Measurements from ENCODE around the gene SUSD1. TPM values are rescaled to one million over a fixed set of nuclear protein-coding genes. Genes with fewer than 3 reads are reported as not detected.

SUSD1 gene
- total RNA-seq, 2 experiments from 2014 or later, result 8.3 to 8.7 TPM

- H3K4me1 Mint-ChIP-seq, result peaks cover 32% of the 10 kb centered on the region
- H3K4me3 Mint-ChIP-seq, result no peak overlapping the region
- POLR2A ChIA-PET, result no interaction called here
- H3K27me3 Mint-ChIP-seq, result no peaks in the 10 kb centered on the region
- DNase-seq, result no peak
- H3K9me3 Mint-ChIP-seq, result peaks cover 7% of the 10 kb centered on the region
- no peak overlapping the region for H3K27ac Mint-ChIP-seq
- no peak for ATAC-seq (ENCODE audit: low read depth)
- peaks cover 40% of the 10 kb centered on the region for H3K36me3 Mint-ChIP-seq
Measured at GRCh38 chr9:112041536-112042243, 133.4 kb downstream of the SUSD1 start.

DNA sequence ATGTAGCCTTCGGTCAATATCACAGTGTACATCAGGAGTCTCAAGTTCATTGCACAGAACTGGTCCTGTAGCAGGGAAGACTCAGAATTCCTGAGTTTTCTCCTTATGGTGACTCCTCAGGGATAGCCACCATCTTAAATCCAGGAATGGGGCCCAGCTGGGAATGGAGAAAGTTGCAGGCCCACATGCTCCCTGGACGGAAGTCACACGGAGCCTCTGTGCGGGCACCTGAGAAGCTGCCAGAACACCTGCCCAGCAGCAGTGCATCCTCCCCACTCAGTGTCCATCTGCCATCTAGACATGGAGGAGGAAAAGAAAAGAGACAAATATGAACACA is 133.9 kb downstream of the SUSD1 start:
- no peak overlapping the region for H3K4me3 Mint-ChIP-seq
- no peaks in the 10 kb centered on the region for H3K27me3 Mint-ChIP-seq
- peaks cover 32% of the 10 kb centered on the region for H3K4me1 Mint-ChIP-seq
- DNase-seq, result no peak
- no peak for ATAC-seq (ENCODE audit: low read depth)
- POLR2A ChIA-PET, result no interaction called here
- H3K27ac Mint-ChIP-seq, result no peak overlapping the region
- peaks cover 40% of the 10 kb centered on the region for H3K36me3 Mint-ChIP-seq
- H3K9me3 Mint-ChIP-seq, result peaks cover 7% of the 10 kb centered on the region

DNA sequence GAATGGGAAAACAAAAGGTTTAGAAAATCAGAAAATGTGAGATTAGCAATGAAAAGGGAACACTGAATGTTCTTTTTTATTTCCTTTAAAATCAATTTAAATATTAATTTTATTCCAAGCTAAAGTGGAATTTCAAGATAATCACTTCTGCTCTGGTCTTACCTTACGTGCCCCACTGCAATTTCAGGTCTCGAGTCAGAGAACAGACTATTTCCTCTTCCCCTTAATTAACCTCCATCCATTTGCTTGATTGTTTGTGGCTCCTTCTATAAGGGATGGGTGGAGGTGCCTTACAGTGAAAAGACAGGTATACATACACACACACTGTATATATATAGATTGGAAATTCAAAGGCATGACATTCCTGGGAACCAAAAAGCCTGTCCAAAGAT is 137.1 kb downstream of the SUSD1 start:
- POLR2A ChIA-PET, result interaction anchor here (1.0 to 2.5 kb wide), 2 partner anchors 30 to 141 kb away, joined by 3 to 10 read pairs; partner anchors contain the start of gene UGCG
- Mint-ChIP-seq H3K4me3 (peak overlapping the region; percentile 75), H3K27me3 (no peaks in the 10 kb centered on the region), H3K4me1 (peaks cover 54% of the 10 kb centered on the region), H3K27ac (peak overlapping the region; percentile 87), H3K9me3 (peaks cover 2% of the 10 kb centered on the region), H3K36me3 (peaks cover 42% of the 10 kb centered on the region)
- ATAC-seq (ENCODE audit: low read depth) (peak; percentile 59), DNase-seq (no peak)

DNA sequence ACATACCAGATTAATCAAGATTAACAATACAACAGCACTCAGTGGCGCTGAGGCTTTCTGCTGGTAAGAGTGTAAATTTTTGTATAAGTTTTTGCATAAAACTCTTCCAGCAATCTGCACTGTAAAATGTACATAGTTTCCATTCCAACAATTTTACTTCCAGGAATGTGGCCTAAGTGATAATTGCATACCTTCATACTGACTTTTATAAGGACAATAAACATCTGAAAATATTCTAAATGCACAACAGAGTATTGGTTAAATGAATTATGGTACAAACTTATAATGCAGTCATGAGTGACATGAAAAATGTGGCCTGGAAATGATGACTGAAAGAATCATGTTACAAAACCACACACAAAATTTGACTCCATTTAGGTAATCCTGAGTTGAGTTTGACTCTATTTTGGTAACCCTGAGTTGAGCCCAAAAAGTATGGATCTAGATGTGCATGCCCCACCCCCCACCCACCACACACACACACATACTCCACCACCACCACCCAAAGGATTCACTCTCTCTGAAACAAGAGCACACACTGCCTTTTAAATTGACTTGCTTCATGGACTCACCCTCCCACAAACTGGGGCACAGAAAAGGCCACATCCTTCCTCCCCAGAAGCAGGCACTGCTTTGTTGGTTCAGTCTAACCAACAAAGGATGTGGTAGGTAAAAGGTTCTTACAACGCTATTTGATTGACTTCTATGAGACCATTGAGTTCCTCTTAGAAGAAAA is 137.6 kb downstream of the SUSD1 start:
- Mint-ChIP-seq H3K9me3 (peaks cover 2% of the 10 kb centered on the region), H3K4me3 (peak overlapping the region; percentile 33), H3K36me3 (peaks cover 42% of the 10 kb centered on the region), H3K4me1 (peaks cover 56% of the 10 kb centered on the region), H3K27me3 (no peaks in the 10 kb centered on the region), H3K27ac (peak overlapping the region; percentile 87)
- ATAC-seq (ENCODE audit: low read depth) (peak; percentile 95), DNase-seq (peak; percentile 69)
- POLR2A ChIA-PET, result interaction anchor here (1.0 to 2.5 kb wide), 2 partner anchors 31 to 141 kb away, joined by 3 to 10 read pairs; partner anchors contain the start of gene UGCG

- POLR2A ChIA-PET, result interaction anchor here (0.6 to 1.3 kb wide), 3 partner anchors 99 to 139 kb away, joined by 3 to 6 read pairs (median 4); partner anchors contain the start of gene UGCG
- Mint-ChIP-seq H3K4me1 (peaks cover 58% of the 10 kb centered on the region), H3K27ac (peak overlapping the region; percentile 24), H3K27me3 (no peaks in the 10 kb centered on the region), H3K9me3 (no peaks in the 10 kb centered on the region), H3K4me3 (no peak overlapping the region), H3K36me3 (peaks cover 33% of the 10 kb centered on the region)
- no peak for DNase-seq
- no peak for ATAC-seq (ENCODE audit: low read depth)
Measured at GRCh38 chr9:112035166-112035826, 139.8 kb downstream of the SUSD1 start.

- DNase-seq, result no peak
- no peak for ATAC-seq (ENCODE audit: low read depth)
- no peaks in the 10 kb centered on the region for H3K9me3 Mint-ChIP-seq
- H3K27ac Mint-ChIP-seq, result no peak overlapping the region
- POLR2A ChIA-PET, result interaction anchor here (1.7 kb wide), 1 partner anchor 137 kb away, joined by 5 read pairs; the partner anchor contains the start of gene UGCG
- H3K27me3 Mint-ChIP-seq, result no peaks in the 10 kb centered on the region
- no peak overlapping the region for H3K4me3 Mint-ChIP-seq
- H3K4me1 Mint-ChIP-seq, result peaks cover 59% of the 10 kb centered on the region
- H3K36me3 Mint-ChIP-seq, result peaks cover 32% of the 10 kb centered on the region
Measured at GRCh38 chr9:112034216-112034611, 140.9 kb downstream of the SUSD1 start.

DNA sequence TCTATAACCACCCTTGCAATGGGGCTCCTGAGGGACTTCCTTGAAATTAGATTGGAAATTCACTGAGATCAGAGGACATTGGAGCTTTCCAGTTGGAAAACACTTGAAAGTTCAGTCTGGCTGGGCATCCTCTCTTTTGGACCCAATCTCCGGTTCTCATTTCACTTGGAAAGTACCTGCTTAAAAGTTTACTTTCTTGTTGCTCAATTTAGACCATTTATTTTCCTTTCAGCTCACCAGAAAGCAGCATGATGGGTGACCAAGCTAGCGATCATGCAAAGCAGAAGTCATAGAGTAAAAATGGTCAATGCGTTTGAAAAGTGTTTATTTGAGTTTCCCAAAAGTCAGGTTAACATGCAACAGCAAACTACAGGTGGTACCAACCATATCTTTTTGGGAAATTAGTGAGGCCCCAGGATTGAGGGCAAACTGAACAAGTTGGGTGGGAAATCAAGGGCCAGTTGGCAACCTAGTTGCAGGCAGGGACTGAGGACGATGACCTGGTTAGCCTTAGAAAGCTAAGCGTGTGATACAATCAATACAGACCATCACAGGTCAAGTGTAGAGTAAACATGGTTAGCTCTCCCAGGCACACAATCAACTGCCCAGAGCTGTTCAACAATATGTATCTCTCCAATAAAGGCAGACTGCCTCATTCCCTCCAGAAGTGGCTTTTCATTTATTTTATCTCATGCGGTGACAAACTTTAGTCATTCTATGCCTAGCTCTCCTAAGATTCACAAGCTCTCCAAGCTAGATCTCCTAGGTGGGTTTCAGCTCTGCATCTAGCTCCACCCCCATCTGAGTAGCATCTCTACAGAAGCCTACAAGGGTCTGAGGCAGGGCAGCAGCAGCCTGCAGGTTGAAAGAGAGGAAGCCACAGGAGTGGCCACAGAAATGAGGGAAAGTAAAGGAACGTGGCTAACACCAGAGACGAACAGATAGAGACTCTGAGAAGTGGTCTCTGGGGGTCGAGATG is 141.6 kb downstream of the SUSD1 start:
- Mint-ChIP-seq H3K27ac (no peak overlapping the region), H3K27me3 (no peaks in the 10 kb centered on the region), H3K4me1 (peaks cover 59% of the 10 kb centered on the region), H3K36me3 (peaks cover 30% of the 10 kb centered on the region), H3K4me3 (peak overlapping the region; percentile 1), H3K9me3 (no peaks in the 10 kb centered on the region)
- DNase-seq, result no peak
- POLR2A ChIA-PET, result interaction anchor here (1.7 kb wide), 1 partner anchor 136 kb away, joined by 5 read pairs; the partner anchor contains the start of gene UGCG
- no peak for ATAC-seq (ENCODE audit: low read depth)

DNA sequence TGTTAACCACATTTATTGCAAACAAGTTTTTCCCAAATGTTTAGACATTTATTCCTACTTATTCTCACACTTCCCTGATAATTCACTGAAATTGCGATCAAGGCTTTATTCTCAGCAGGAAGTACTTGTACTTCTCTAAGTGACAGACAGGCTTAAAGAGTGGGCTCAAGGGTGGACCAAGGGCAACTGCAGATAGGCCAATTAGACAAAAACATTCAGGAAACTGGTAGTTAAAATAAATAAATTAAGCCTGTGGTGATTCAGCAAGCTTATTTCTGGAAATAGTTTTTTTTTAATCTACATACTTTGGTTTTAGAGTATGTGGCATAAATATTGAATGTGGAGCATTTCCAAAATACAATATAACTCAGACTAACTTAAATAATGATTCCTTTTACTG is 142.4 kb downstream of the SUSD1 start:
- no peaks in the 10 kb centered on the region for H3K27me3 Mint-ChIP-seq
- H3K27ac Mint-ChIP-seq, result no peak overlapping the region
- DNase-seq, result no peak
- no peaks in the 10 kb centered on the region for H3K9me3 Mint-ChIP-seq
- peaks cover 57% of the 10 kb centered on the region for H3K4me1 Mint-ChIP-seq
- POLR2A ChIA-PET, result interaction anchor here (1.7 kb wide), 1 partner anchor 135 kb away, joined by 5 read pairs; the partner anchor contains the start of gene UGCG
- no peak overlapping the region for H3K4me3 Mint-ChIP-seq
- H3K36me3 Mint-ChIP-seq, result peaks cover 33% of the 10 kb centered on the region
- no peak for ATAC-seq (ENCODE audit: low read depth)

- POLR2A ChIA-PET, result interaction anchor here (1.4 kb wide), 1 partner anchor 135 kb away, joined by 4 read pairs; the partner anchor contains the start of gene UGCG
- ATAC-seq (ENCODE audit: low read depth) (no peak), DNase-seq (no peak)
- Mint-ChIP-seq H3K4me3 (no peak overlapping the region), H3K27me3 (no peaks in the 10 kb centered on the region), H3K9me3 (no peaks in the 10 kb centered on the region), H3K27ac (peak overlapping the region; percentile 10), H3K36me3 (peaks cover 31% of the 10 kb centered on the region), H3K4me1 (peaks cover 49% of the 10 kb centered on the region)
Measured at GRCh38 chr9:112032009-112032408, 143.1 kb downstream of the SUSD1 start.

- ATAC-seq (ENCODE audit: low read depth), result no peak
- POLR2A ChIA-PET, result interaction anchor here (1.4 kb wide), 1 partner anchor 135 kb away, joined by 4 read pairs; the partner anchor contains the start of gene UGCG
- DNase-seq, result no peak
- H3K9me3 Mint-ChIP-seq, result no peaks in the 10 kb centered on the region
- no peak overlapping the region for H3K27ac Mint-ChIP-seq
- H3K4me1 Mint-ChIP-seq, result peaks cover 48% of the 10 kb centered on the region
- no peaks in the 10 kb centered on the region for H3K27me3 Mint-ChIP-seq
- no peak overlapping the region for H3K4me3 Mint-ChIP-seq
- H3K36me3 Mint-ChIP-seq, result peaks cover 31% of the 10 kb centered on the region
Measured at GRCh38 chr9:112031400-112031799, 143.7 kb downstream of the SUSD1 start.

GRCh38 chr9:112029921-112030444 is 145.1 kb downstream of the SUSD1 start:
- no peak overlapping the region for H3K27ac Mint-ChIP-seq
- no peak for ATAC-seq (ENCODE audit: low read depth)
- no peak overlapping the region for H3K4me3 Mint-ChIP-seq

More at GRCh38 chr9:112029921-112030444, 145.1 kb downstream of the SUSD1 start:
- POLR2A ChIA-PET, result no interaction called here
- H3K27me3 Mint-ChIP-seq, result peaks cover 5% of the 10 kb centered on the region
- peaks cover 26% of the 10 kb centered on the region for H3K36me3 Mint-ChIP-seq
- DNase-seq, result no peak
- peaks cover 42% of the 10 kb centered on the region for H3K4me1 Mint-ChIP-seq
- peaks cover 1% of the 10 kb centered on the region for H3K9me3 Mint-ChIP-seq

Measured in activated naive CD8-positive, alpha-beta T cell treated with anti-CD3 and anti-CD28 coated beads, Interleukin-2, amount 10 ng/mL, durations not matched to agents 7 days and 5 days (primary cell).